ENCODE measurements around the gene WTIP. TPM values are rescaled to one million over a fixed set of nuclear protein-coding genes. Genes with fewer than 3 reads are reported as not detected.
"Not testable (repeated sequence)": the region's sequence is repeated elsewhere in the genome, so short reads cannot be mapped to it uniquely, and the experiment has no call there.

The WTIP gene
- total RNA-seq, 1 donor from 2014 or later, result 0.38 TPM

DNA sequence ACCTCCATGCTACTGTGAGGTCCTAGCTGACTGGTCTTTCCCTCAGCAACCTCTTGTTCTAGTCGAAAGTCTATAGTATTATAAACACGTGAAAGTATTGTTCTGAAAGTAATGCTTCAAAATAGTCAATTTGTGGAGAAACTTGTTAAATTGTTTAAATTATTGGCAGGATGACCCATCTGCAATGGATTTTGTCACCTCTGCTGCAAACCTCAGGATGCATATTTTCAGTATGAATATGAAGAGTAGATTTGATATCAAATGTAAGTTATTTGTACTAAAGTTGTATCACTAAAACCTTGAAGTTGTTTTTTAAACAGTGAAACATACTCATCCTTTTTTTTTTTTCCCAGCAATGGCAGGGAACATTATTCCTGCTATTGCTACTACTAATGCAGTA lies 27.5 kb upstream of the WTIP start:
- intact Hi-C loops (cut with micrococcal nuclease), result no loop called here
- ChIA-PET POLR2A (no interaction called here), CTCF (no interaction called here)
- Mint-ChIP-seq H3K27ac (no peak overlapping the region), H3K4me3 (no peak overlapping the region), H3K9me3 (no peaks in the 10 kb centered on the region), H3K4me1 (no peaks in the 10 kb centered on the region), H3K36me3 (ENCODE audit: low read depth) (peaks cover 73% of the 10 kb centered on the region), H3K27me3 (no peaks in the 10 kb centered on the region)
- TF ChIP-seq CTCF (IDR thresholded peaks at IDR 0.05), result no peak
- DNase-seq (no peak), ATAC-seq (ENCODE audit: low read depth) (no peak)

GRCh38 chr19:34454685-34455084 lies 26.9 kb upstream of the WTIP start:
- POLR2A ChIA-PET, result no interaction called here
- ATAC-seq (ENCODE audit: low read depth), result no peak

GRCh38 chr19:34455783-34456480 lies 25.6 kb upstream of the WTIP start:
- POLR2A ChIA-PET; H3K4me1 Mint-ChIP-seq; H3K27ac Mint-ChIP-seq; intact Hi-C loops (cut with micrococcal nuclease); H3K4me3 Mint-ChIP-seq; CTCF ChIA-PET; H3K27me3 Mint-ChIP-seq; DNase-seq; H3K9me3 Mint-ChIP-seq; ATAC-seq (ENCODE audit: low read depth): not testable (repeated sequence)
- peaks cover 77% of the 10 kb centered on the region for H3K36me3 Mint-ChIP-seq (ENCODE audit: low read depth)

More at GRCh38 chr19:34454685-34455084, 26.9 kb upstream of the WTIP start:
- intact Hi-C loops (cut with micrococcal nuclease), result no loop called here
- no peak overlapping the region for H3K27ac Mint-ChIP-seq
- H3K27me3 Mint-ChIP-seq, result no peaks in the 10 kb centered on the region
- no peak for DNase-seq
- CTCF ChIA-PET, result no interaction called here
- peaks cover 73% of the 10 kb centered on the region for H3K36me3 Mint-ChIP-seq (ENCODE audit: low read depth)
- TF ChIP-seq CTCF (IDR thresholded peaks at IDR 0.05), result no peak
- no peaks in the 10 kb centered on the region for H3K9me3 Mint-ChIP-seq
- H3K4me3 Mint-ChIP-seq, result no peak overlapping the region
- no peaks in the 10 kb centered on the region for H3K4me1 Mint-ChIP-seq

DNA sequence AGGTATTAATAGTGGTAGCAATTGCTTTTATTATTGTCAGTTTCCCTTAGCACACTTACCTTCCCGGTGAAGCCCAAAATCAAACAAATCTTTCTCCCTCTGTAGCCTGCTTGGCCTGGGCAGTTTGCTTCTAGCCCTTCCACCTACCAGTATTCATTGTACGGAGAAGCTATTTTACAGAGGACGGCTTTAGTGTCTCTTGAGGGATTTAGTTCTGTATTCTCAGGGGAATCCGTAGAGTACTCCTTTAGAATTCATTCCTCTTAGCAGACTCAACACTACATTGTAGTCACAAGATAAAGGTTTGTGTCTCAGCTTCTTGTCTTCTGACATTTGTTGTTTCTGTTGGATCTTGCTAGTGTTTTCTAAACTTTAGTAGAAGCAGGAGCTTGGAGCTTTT lies 24.1 kb upstream of the WTIP start:
- H3K4me3 Mint-ChIP-seq, result no peak overlapping the region
- no peak for DNase-seq
- ATAC-seq (ENCODE audit: low read depth), result no peak
- H3K4me1 Mint-ChIP-seq, result no peaks in the 10 kb centered on the region
- no peak overlapping the region for H3K27ac Mint-ChIP-seq
- POLR2A ChIA-PET, result interaction anchor here (0.9 kb wide), 1 partner anchor 13 kb away, joined by 3 read pairs; no protein-coding TSS in a partner anchor
- H3K27me3 Mint-ChIP-seq, result no peaks in the 10 kb centered on the region
- H3K36me3 Mint-ChIP-seq (ENCODE audit: low read depth), result peaks cover 78% of the 10 kb centered on the region
- intact Hi-C loops (cut with micrococcal nuclease), result no loop called here
- no peaks in the 10 kb centered on the region for H3K9me3 Mint-ChIP-seq
- TF ChIP-seq CTCF (IDR thresholded peaks at IDR 0.05), result no peak
- CTCF ChIA-PET, result no interaction called here

DNA sequence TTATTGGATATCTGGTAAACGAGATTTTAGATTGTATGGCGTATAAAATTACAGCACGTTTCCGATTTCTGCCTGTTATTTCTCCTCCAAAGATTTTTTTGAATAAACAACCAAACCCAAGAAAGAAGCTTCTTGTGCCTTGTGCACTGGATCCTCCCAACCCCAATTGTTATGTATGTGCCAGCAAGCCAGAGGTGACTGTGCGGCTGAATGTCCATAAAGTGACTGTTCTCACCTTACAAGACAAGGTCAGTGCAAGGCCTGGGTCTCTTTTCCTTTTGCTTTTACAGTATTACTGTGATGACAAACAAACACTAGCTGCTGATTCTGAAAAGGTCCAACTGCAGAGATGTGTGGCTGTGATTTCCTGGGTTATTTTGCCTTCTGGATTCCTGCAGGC lies 22.9 kb upstream of the WTIP start:
- DNase-seq (no peak), ATAC-seq (ENCODE audit: low read depth) (no peak)
- TF ChIP-seq CTCF (IDR thresholded peaks at IDR 0.05), result no peak
- no peaks in the 10 kb centered on the region for H3K4me1 Mint-ChIP-seq
- H3K36me3 Mint-ChIP-seq (ENCODE audit: low read depth), result peaks cover 78% of the 10 kb centered on the region
- CTCF ChIA-PET, result no interaction called here
- no peaks in the 10 kb centered on the region for H3K9me3 Mint-ChIP-seq
- H3K27ac Mint-ChIP-seq, result no peak overlapping the region
- intact Hi-C loops (cut with micrococcal nuclease), result no loop called here
- H3K4me3 Mint-ChIP-seq, result no peak overlapping the region
- H3K27me3 Mint-ChIP-seq, result no peaks in the 10 kb centered on the region
- POLR2A ChIA-PET, result no interaction called here

GRCh38 chr19:34459614-34460013 lies 21.9 kb upstream of the WTIP start:
- H3K27ac Mint-ChIP-seq, result no peak overlapping the region
- DNase-seq (no peak), ATAC-seq (ENCODE audit: low read depth) (no peak)
- no peak for TF ChIP-seq CTCF (IDR thresholded peaks at IDR 0.05)
- H3K36me3 Mint-ChIP-seq (ENCODE audit: low read depth), result peaks cover 77% of the 10 kb centered on the region
- no peaks in the 10 kb centered on the region for H3K27me3 Mint-ChIP-seq
- H3K9me3 Mint-ChIP-seq, result no peaks in the 10 kb centered on the region
- intact Hi-C loops (cut with micrococcal nuclease), result no loop called here
- ChIA-PET CTCF (no interaction called here), POLR2A (no interaction called here)
- no peak overlapping the region for H3K4me3 Mint-ChIP-seq
- no peaks in the 10 kb centered on the region for H3K4me1 Mint-ChIP-seq

All from activated B cell treated with CpG ODN at 0.5 μM for 24 hours (primary cell).